Right cardiac atrium (tissue), 5 donors: ENCODE data around the gene FBXO39. TPM values are rescaled to one million over a fixed set of nuclear protein-coding genes. Genes with fewer than 3 reads are reported as not detected.
"Not testable (repeated sequence)": the region's sequence is repeated elsewhere in the genome, so short reads cannot be mapped to it uniquely, and the experiment has no call there.

Experiments
- ATAC-seq, 2 donors: fragments of 200-7000 bp; cut with Tn5 transposase; one replicate each; pipeline versions ENCODE4 v1.8.0 to v1.9.1; 2020; ENCODE audit warnings: moderate library complexity in 2 of 2, mild to moderate bottlenecking in 1 of 2
- DNase-seq, 3 donors: peaks; one replicate each; pipeline ENCODE4 v3.0.0-alpha.2; 2020
- H3K27ac ChIP-seq: one replicate; pipeline ENCODE4 v1.5.1; 2013; ENCODE audit warnings: mild to moderate bottlenecking, low read length, control low read depth, moderate library complexity
- H3K27me3 ChIP-seq: one replicate; pipeline ENCODE4 v1.6.1; 2013; ENCODE audit not compliant: control insufficient read depth, insufficient read depth
- H3K4me1 ChIP-seq: one replicate; pipeline ENCODE4 v1.6.1; 2013; ENCODE audit warnings: low read length; ENCODE audit not compliant: control insufficient read depth, insufficient read depth
- H3K4me3 ChIP-seq: one replicate; pipeline ENCODE4 v1.5.1; 2013; ENCODE audit warnings: low read length, control low read depth
- H3K9me3 ChIP-seq: one replicate; pipeline ENCODE4 v1.6.1; 2013; ENCODE audit warnings: low read length; ENCODE audit not compliant: control insufficient read depth
- WGBS: extraction: QIAGEN DNeasy Blood & Tissue Kit; methylation state at CpG from one replicate; pipeline ENCODE4 v1.1.7; 2013; 5-methylcytosine and 5-hydroxymethylcytosine counted together
- intact Hi-C, 4 donors: fragments of 100-400 bp; cut with DNase I; formaldehyde crosslinking; loops; one replicate each; pipeline versions ENCODE4 v1.11.0 to v1.14.0; 2022 to 2023
- long read RNA-seq, 4 donors: library from polyadenylated mRNA; unstranded; transcript quantifications; one replicate each; pipeline ENCODE4 v2.0.0, GENCODE V29; 2020 to 2021
- polyA plus RNA-seq: library from polyadenylated mRNA; stranded (reverse); fragments of 200-250 nt; gene quantifications from one replicate; pipeline ENCODE4 v1.2.3, GENCODE V29; 2013
- total RNA-seq, 4 donors: library from RNA; stranded (reverse); fragmentation: NEBNext Ultra II Directional; extraction: Animal tissue kit (Norgen Biotek cat#: 25700); gene quantifications; one replicate each; pipeline ENCODE4 v1.2.1, GENCODE V29; 2021
- donor health status: healthy with polysubstance abuse.
- donor health status: DM: no; HTN: yes; CAD: no.
- donor health status: DM: no; HTN: no; CAD: no.
- donor health status: DM: no; HTN: yes; CAD: no; lungs with severe emphysema.
- donor health status: DM: yes; HTN: yes; CAD: no.

The FBXO39 gene
- total RNA-seq (under 1 TPM in 1 of 4 donors, not detected in 3; 0.20 TPM), polyA plus RNA-seq (0.16 TPM)
- long read RNA-seq, donor 1 = 0 reads
- long read RNA-seq, donor 2 = 0 reads
- long read RNA-seq, donor 3 = 0 reads
- long read RNA-seq, donor 4 = 0 reads

- H3K4me3 ChIP-seq = no peak within 1 kb of the TSS
- intact Hi-C loops = no loop called here
- DNase-seq (peak; percentile 24 to 61 (median 39)), ATAC-seq (peak; percentile 62 to 77)
- H3K27me3 ChIP-seq = no peaks in the 10 kb centered on the region
- no peak within 1 kb of the TSS for H3K27ac ChIP-seq
- H3K9me3 ChIP-seq = no peaks in the 10 kb centered on the region
- no peaks in the 10 kb centered on the region for H3K4me1 ChIP-seq
- WGBS = 3% methylated on average over 49 of the region's 49 CpGs
Measured at GRCh38 chr17:6775871-6776405, at the start of gene FBXO39. Gene FBXO39, plus strand, starts transcription at chr17:6776215. Its CDS starts 3,654 bp downstream, at chr17:6779869.

GRCh38 chr17:6729531-6729930 lies 46.5 kb upstream of the FBXO39 start:
- WGBS = 67% methylated on average over 4 of the region's 4 CpGs
- Histone ChIP-seq H3K4me3 (no peak overlapping the region), H3K27ac (no peak overlapping the region), H3K9me3 (no peaks in the 10 kb centered on the region), H3K27me3 (no peaks in the 10 kb centered on the region), H3K4me1 (no peaks in the 10 kb centered on the region)
- no peak for ATAC-seq
- intact Hi-C loops = no loop called here
- no peak for DNase-seq

GRCh38 chr17:6746665-6747064 lies 29.4 kb upstream of the FBXO39 start:
- H3K9me3 ChIP-seq, H3K27me3 ChIP-seq, intact Hi-C loops, ATAC-seq, H3K4me1 ChIP-seq, H3K27ac ChIP-seq, H3K4me3 ChIP-seq, DNase-seq: not testable (repeated sequence)
- WGBS = 96% methylated on average over 6 of the region's 6 CpGs

- no peak for DNase-seq
- Histone ChIP-seq H3K4me1 (peaks cover 6% of the 10 kb centered on the region), H3K4me3 (no peak overlapping the region), H3K27me3 (no peaks in the 10 kb centered on the region), H3K9me3 (no peaks in the 10 kb centered on the region), H3K27ac (no peak overlapping the region)
- no peak for ATAC-seq
- intact Hi-C loops = no loop called here
Measured at GRCh38 chr17:6748617-6749016, 27.4 kb upstream of the FBXO39 start.

- H3K27ac ChIP-seq = no peak overlapping the region
- no peak overlapping the region for H3K4me3 ChIP-seq
- 82% methylated on average over 6 of the region's 6 CpGs for WGBS
- intact Hi-C loops = no loop called here
- peaks cover 8% of the 10 kb centered on the region for H3K4me1 ChIP-seq
- H3K9me3 ChIP-seq = no peaks in the 10 kb centered on the region
- no peaks in the 10 kb centered on the region for H3K27me3 ChIP-seq
- ATAC-seq (no peak), DNase-seq (no peak)
Measured at GRCh38 chr17:6749519-6749918, 26.5 kb upstream of the FBXO39 start.

GRCh38 chr17:6752068-6752909 lies 23.7 kb upstream of the FBXO39 start:
- Histone ChIP-seq H3K4me3 (no peak overlapping the region), H3K9me3 (no peaks in the 10 kb centered on the region), H3K27ac (peak overlapping the region; percentile 97), H3K4me1 (peaks cover 12% of the 10 kb centered on the region), H3K27me3 (no peaks in the 10 kb centered on the region)
- 31% methylated on average over 7 of the region's 7 CpGs for WGBS
- ATAC-seq = peak; percentile 74 to 79
- DNase-seq = peak; percentile 66 to 75 (median 67)
- intact Hi-C loops = no loop called here

GRCh38 chr17:6753006-6753445 lies 23.0 kb upstream of the FBXO39 start:
- no peaks in the 10 kb centered on the region for H3K27me3 ChIP-seq
- intact Hi-C loops = no loop called here
- no peak overlapping the region for H3K4me3 ChIP-seq
- peak overlapping the region; percentile 97 for H3K27ac ChIP-seq
- H3K9me3 ChIP-seq = no peaks in the 10 kb centered on the region
- ATAC-seq (peak; percentile 83 to 84), DNase-seq (peak; percentile 71 to 85 (median 81))
- 20% methylated on average over 9 of the region's 9 CpGs for WGBS
- H3K4me1 ChIP-seq = peaks cover 13% of the 10 kb centered on the region

- no peak for DNase-seq
- ATAC-seq = no peak
- Histone ChIP-seq H3K4me3 (no peak overlapping the region), H3K9me3 (no peaks in the 10 kb centered on the region), H3K4me1 (peaks cover 13% of the 10 kb centered on the region), H3K27ac (peak overlapping the region; percentile 97), H3K27me3 (no peaks in the 10 kb centered on the region)
- intact Hi-C loops = no loop called here
- WGBS = 55% methylated on average over 6 of the region's 6 CpGs
Measured at GRCh38 chr17:6753546-6753945, 22.5 kb upstream of the FBXO39 start.

GRCh38 chr17:6755281-6755680 lies 20.7 kb upstream of the FBXO39 start:
- Histone ChIP-seq H3K4me1 (peaks cover 13% of the 10 kb centered on the region), H3K27me3 (no peaks in the 10 kb centered on the region), H3K9me3 (no peaks in the 10 kb centered on the region), H3K27ac (peak overlapping the region; percentile 83), H3K4me3 (peak overlapping the region; percentile 63)
- 32% methylated on average over 5 of the region's 5 CpGs for WGBS
- intact Hi-C loops = no loop called here
- ATAC-seq = peak; percentile 60 to 70
- DNase-seq = peak; percentile 81 to 90 (median 90)

GRCh38 chr17:6755731-6756184 lies 20.3 kb upstream of the FBXO39 start, which contains the start of gene XAF1:
Gene XAF1, plus strand, starts transcription at chr17:6756046. Its CDS starts 33 bp downstream, at chr17:6756079.
- Histone ChIP-seq H3K27ac (peak within 1 kb of the TSS; percentile 83), H3K4me1 (peaks cover 13% of the 10 kb centered on the region), H3K9me3 (no peaks in the 10 kb centered on the region), H3K4me3 (peak within 1 kb of the TSS; percentile 63), H3K27me3 (no peaks in the 10 kb centered on the region)
- DNase-seq = peak; percentile 45 to 68 (median 66)
- peak; percentile 55 to 72 for ATAC-seq
- WGBS = 17% methylated on average over 14 of the region's 14 CpGs
- intact Hi-C loops = no loop called here

GRCh38 chr17:6756425-6757031 lies 19.5 kb upstream of the FBXO39 start:
- Histone ChIP-seq H3K27ac (peak overlapping the region; percentile 83), H3K4me3 (peak overlapping the region; percentile 63), H3K27me3 (no peaks in the 10 kb centered on the region), H3K4me1 (peaks cover 13% of the 10 kb centered on the region), H3K9me3 (no peaks in the 10 kb centered on the region)
- WGBS = 51% methylated on average over 13 of the region's 13 CpGs
- intact Hi-C loops = no loop called here
- no peak for DNase-seq
- no peak for ATAC-seq
